Measurements from ENCODE around the gene SLC35E3. TPM values are rescaled to one million over a fixed set of nuclear protein-coding genes. Genes with fewer than 3 reads are reported as not detected.

SLC35E3 gene
- total and polyA plus RNA-seq, 2 of the 13 experiments (the other 11 are each of a cell fraction or from before 2014, with no cell fraction given), result 13.0 to 22.1 TPM

GRCh38 chr12:68794653-68795251 is 48.8 kb downstream of the SLC35E3 start:
- TF ChIP-seq FOSL2 (CRISPR knock-in tag; IDR thresholded peaks at IDR 0.05) (0 out of 2 replicates have a peak, but pooled peaks have one; percentile 10), MTA1 (CRISPR knock-in tag; IDR thresholded peaks at IDR 0.05; ENCODE audit: borderline replicate concordance) (no peak), MAF1 (CRISPR knock-in tag; IDR thresholded peaks at IDR 0.05; ENCODE audit: borderline replicate concordance) (no peak)
- 99% methylated on average over 3 of the region's 3 CpGs for WGBS (ENCODE audit: low lambda C conversion rate)
- in situ Hi-C loops (cut with HindIII; ENCODE audit: extremely low pct_ligation_motif_present, low pct_unique_long_range_greater_than_20kb), result no loop called here
- peaks cover 43% of the 10 kb centered on the region for H3K4me1 ChIP-seq (ENCODE audit: insufficient read depth, low read length)
- intact Hi-C loops (cut with micrococcal nuclease; ENCODE audit: unreplicated experiment), result no loop called here
- H3K4me2 ChIP-seq (ENCODE audit: low read depth, low read length), result no peak overlapping the region
- H3K4me3 ChIP-seq (replicated peaks in 1 of 3; ENCODE audit: insufficient read depth in 1 of 3, low read depth in 2 of 3, low read length in 3 of 3), result no peak overlapping the region
- H3K27ac ChIP-seq (ENCODE audit: extremely low read length, insufficient read depth, low read length), result no peak overlapping the region
- H3K9ac ChIP-seq (ENCODE audit: insufficient read depth, low read depth, low read length), result no peak overlapping the region
- H3K79me2 ChIP-seq (ENCODE audit: insufficient read depth, low read length), result no peaks in the 10 kb centered on the region
- no TSS peak for BruUV-seq (replicated peaks)
- no peaks in the 10 kb centered on the region for H4K20me1 ChIP-seq (ENCODE audit: insufficient read depth, low read length)
- no peaks in the 10 kb centered on the region for H3K9me3 ChIP-seq (ENCODE audit: low read length)
- no peaks in the 10 kb centered on the region for H3K36me3 ChIP-seq (replicated peaks in 1 of 2; ENCODE audit: control insufficient read depth in 1 of 2, insufficient read depth in 2 of 2, low read length in 2 of 2)
- ATAC-seq, result peak; percentile 64; the same call in 1 of the 3 replicates
- CTCF ChIA-PET (ENCODE audit: low intra/inter-chr PET ratio, low total read pairs), result no interaction called here
- no peaks in the 10 kb centered on the region for H3K27me3 ChIP-seq (ENCODE audit: control insufficient read depth in 1 of 2, insufficient read depth in 2 of 2, low read length in 2 of 2)
- no peak for DNase-seq (ENCODE audit: low spot score)
- no peak overlapping the region for H2AFZ ChIP-seq (ENCODE audit: low read length)
- POLR2A ChIA-PET, result interaction anchor here (0.8 to 2.4 kb wide), 2 partner anchors 13 kb away, joined by 3 to 26 read pairs; partner anchors contain the start of gene MDM2
- no peak for FAIRE-seq

GRCh38 chr12:68796399-68796798 is 50.4 kb downstream of the SLC35E3 start:
- FAIRE-seq (no peak), ATAC-seq (no peak), DNase-seq (ENCODE audit: low spot score) (no peak)
- over 99% methylated on average over 15 of the region's 15 CpGs for WGBS (ENCODE audit: low lambda C conversion rate)
- no peaks in the 10 kb centered on the region for H3K27me3 ChIP-seq (ENCODE audit: control insufficient read depth in 1 of 2, insufficient read depth in 2 of 2, low read length in 2 of 2)
- H2AFZ ChIP-seq (ENCODE audit: low read length), result no peak overlapping the region
- H3K9ac ChIP-seq (ENCODE audit: insufficient read depth, low read depth, low read length), result no peak overlapping the region
- no peak overlapping the region for H3K4me2 ChIP-seq (ENCODE audit: low read depth, low read length)
- H3K9me3 ChIP-seq (ENCODE audit: low read length), result no peaks in the 10 kb centered on the region
- no peak for TF ChIP-seq ZNF276 (CRISPR knock-in tag; IDR thresholded peaks at IDR 0.05; ENCODE audit: low read depth)
- TF ChIP-seq ZBTB7A (CRISPR knock-in tag; IDR thresholded peaks at IDR 0.05), result no peak
- no peaks in the 10 kb centered on the region for H3K79me2 ChIP-seq (ENCODE audit: insufficient read depth, low read length)
- CTCF ChIA-PET (ENCODE audit: low intra/inter-chr PET ratio, low total read pairs), result no interaction called here
- intact Hi-C loops (cut with micrococcal nuclease; ENCODE audit: unreplicated experiment), result no loop called here
- H3K36me3 ChIP-seq (replicated peaks in 1 of 2; ENCODE audit: control insufficient read depth in 1 of 2, insufficient read depth in 2 of 2, low read length in 2 of 2), result no peaks in the 10 kb centered on the region
- no peaks in the 10 kb centered on the region for H4K20me1 ChIP-seq (ENCODE audit: insufficient read depth, low read length)
- BruUV-seq (replicated peaks), result no TSS peak
- in situ Hi-C loops (cut with HindIII; ENCODE audit: extremely low pct_ligation_motif_present, low pct_unique_long_range_greater_than_20kb), result no loop called here
- POLR2A ChIA-PET, result interaction anchor here (1.5 kb wide), 1 partner anchor 11 kb away, joined by 6 read pairs; the partner anchor contains the start of gene MDM2
- no peak overlapping the region for H3K27ac ChIP-seq (ENCODE audit: extremely low read length, insufficient read depth, low read length)
- H3K4me1 ChIP-seq (ENCODE audit: insufficient read depth, low read length), result peaks cover 43% of the 10 kb centered on the region
- no peak overlapping the region for H3K4me3 ChIP-seq (replicated peaks in 1 of 3; ENCODE audit: insufficient read depth in 1 of 3, low read depth in 2 of 3, low read length in 3 of 3)

Data from HepG2 (cell line).